NCI-H524 treated with DMSO at 0.1 percent for 48 hours (cell line): ENCODE measurements around the gene CHAMP1.

Experiments
- DNase-seq: peaks from one replicate; lab custom pipeline; 2025; lab: John Stamatoyannopoulos, UW

Gene CHAMP1

GRCh38 chr13:114314074-114314912 lies at the start of gene CHAMP1:
Gene CHAMP1, plus strand, starts transcription at chr13:114314503. Its CDS starts 9,340 bp downstream, at chr13:114323843.
- DNase-seq, result peak; percentile 36

- no peak for DNase-seq
Observed at GRCh38 chr13:114264886-114265611, 49.3 kb upstream of the CHAMP1 start.

- no peak for DNase-seq
Observed at GRCh38 chr13:114266241-114266640, 48.1 kb upstream of the CHAMP1 start.

- DNase-seq, result no peak
Observed at GRCh38 chr13:114268344-114269280, 45.7 kb upstream of the CHAMP1 start.

- no peak for DNase-seq
Observed at GRCh38 chr13:114269281-114269770, 45.0 kb upstream of the CHAMP1 start.

GRCh38 chr13:114272977-114273376 lies 41.3 kb upstream of the CHAMP1 start:
- no peak for DNase-seq

- DNase-seq, result no peak
Observed at GRCh38 chr13:114275304-114275703, 39.0 kb upstream of the CHAMP1 start.

- DNase-seq, result no peak
Observed at GRCh38 chr13:114279146-114279545, 35.2 kb upstream of the CHAMP1 start.

GRCh38 chr13:114279758-114280355 lies 34.4 kb upstream of the CHAMP1 start:
- DNase-seq, result no peak

- peak; percentile 45 for DNase-seq
Observed at GRCh38 chr13:114281351-114282040, 32.8 kb upstream of the CHAMP1 start, which contains the start of gene UPF3A. Gene UPF3A, plus strand, starts transcription at chr13:114281601. Its CDS starts 39 bp downstream, at chr13:114281640.

GRCh38 chr13:114282041-114282670 lies 32.1 kb upstream of the CHAMP1 start:
- DNase-seq, result peak; percentile 33

- DNase-seq, result no peak
Observed at GRCh38 chr13:114283576-114283975, 30.7 kb upstream of the CHAMP1 start.

GRCh38 chr13:114284680-114285079 lies 29.6 kb upstream of the CHAMP1 start:
- no peak for DNase-seq

- no peak for DNase-seq
Observed at GRCh38 chr13:114285166-114285808, 29.0 kb upstream of the CHAMP1 start.

GRCh38 chr13:114286808-114287207 lies 27.5 kb upstream of the CHAMP1 start:
- DNase-seq, result no peak

GRCh38 chr13:114288157-114288591 lies 26.1 kb upstream of the CHAMP1 start:
- no peak for DNase-seq

GRCh38 chr13:114296448-114296847 lies 17.9 kb upstream of the CHAMP1 start:
- DNase-seq, result no peak

- no peak for DNase-seq
Observed at GRCh38 chr13:114296902-114297301, 17.4 kb upstream of the CHAMP1 start.

- no peak for DNase-seq
Observed at GRCh38 chr13:114298866-114299265, 15.4 kb upstream of the CHAMP1 start.
